Naive thymus-derived CD4-positive, alpha-beta T cell (primary cell): Measurements from ENCODE around the gene NHLH1. TPM values are rescaled to one million over a fixed set of nuclear protein-coding genes. Genes with fewer than 3 reads are reported as not detected.

Experiments used
- ATAC-seq: fragments of 150-1000 bp; cut with Tn5 transposase; 2 replicates; pipeline ENCODE4 v1.10.0; 2021; ENCODE audit warnings: mild to moderate bottlenecking, moderate library complexity
- CTCF ChIA-PET: fragments of 350-600 bp; sonication (Branson Sonifier 250); formaldehyde crosslinking; loops from one replicate; lab custom pipeline; 2021; ENCODE audit warnings: antibody characterized with exemption; lab: Charles Lee
- POLR2A ChIA-PET: fragments of 350-600 bp; sonication (Branson Sonifier 250); formaldehyde crosslinking; loops from one replicate; lab custom pipeline; 2021; ENCODE audit warnings: antibody characterized with exemption, inconsistent platforms; lab: Charles Lee
- DNase-seq, 9 donors: peaks; one replicate each; pipeline versions ENCODE4 v3.0.0 to v3.0.0-alpha.2; 2020 to 2022; ENCODE audit warnings: mixed read lengths in 1 of 9
- H3K27ac ChIP-seq: one replicate; pipeline ENCODE4 v1.7.0; 2013; ENCODE audit warnings: mild to moderate bottlenecking, low read depth, low read length, moderate library complexity
- H3K27me3 ChIP-seq, 2 donors: one replicate each; pipeline ENCODE4 v1.7.0; 2013; ENCODE audit warnings: low read length in 2 of 2, mild to moderate bottlenecking in 2 of 2, moderate library complexity in 2 of 2; ENCODE audit not compliant: control insufficient read depth in 2 of 2, insufficient read depth in 2 of 2
- H3K36me3 ChIP-seq, 3 experiments: 1 replicate in 2 of 3; 2 replicates in 1 of 3; pipeline ENCODE4 v1.7.0; 2013; ENCODE audit warnings: low read length in 3 of 3, mild to moderate bottlenecking in 3 of 3, moderate library complexity in 1 of 3; ENCODE audit not compliant: insufficient read depth in 3 of 3, control insufficient read depth in 2 of 3
- H3K4me1 ChIP-seq, 2 donors: one replicate each; pipeline ENCODE4 v1.7.0; 2013; ENCODE audit warnings: low read length in 2 of 2, mild to moderate bottlenecking in 2 of 2, moderate library complexity in 1 of 2; ENCODE audit not compliant: control insufficient read depth in 2 of 2, insufficient read depth in 2 of 2
- H3K4me3 ChIP-seq: 2 replicates; pipeline ENCODE4 v1.7.0; 2013; ENCODE audit warnings: mild to moderate bottlenecking, low read length
- H3K9me3 ChIP-seq, 3 experiments: 1 replicate in 2 of 3; 2 replicates in 1 of 3; pipeline ENCODE4 v1.7.0; 2013; ENCODE audit warnings: low read length in 3 of 3; ENCODE audit not compliant: control insufficient read depth in 2 of 3
- H3K27ac Mint-ChIP-seq, 9 donors: one replicate each; pipeline ENCODE4 v1.8.0; 2020 to 2022; ENCODE audit warnings: mixed read lengths in 9 of 9, mild to moderate bottlenecking in 8 of 9, moderate library complexity in 5 of 9, inconsistent platforms in 2 of 9
- H3K27me3 Mint-ChIP-seq, 5 donors: one replicate each; pipeline ENCODE4 v1.8.0; 2021 to 2022; ENCODE audit warnings: mixed read lengths in 5 of 5, mild to moderate bottlenecking in 1 of 5
- H3K36me3 Mint-ChIP-seq, 5 donors: one replicate each; pipeline ENCODE4 v1.8.0; 2020 to 2022; ENCODE audit warnings: mixed read lengths in 5 of 5, mild to moderate bottlenecking in 3 of 5, inconsistent platforms in 1 of 5
- H3K4me1 Mint-ChIP-seq, 7 donors: one replicate each; pipeline ENCODE4 v1.8.0; 2020 to 2022; ENCODE audit warnings: mixed read lengths in 7 of 7, mild to moderate bottlenecking in 3 of 7, inconsistent platforms in 1 of 7
- H3K4me3 Mint-ChIP-seq, 10 donors: one replicate each; pipeline ENCODE4 v1.8.0; 2020 to 2022; ENCODE audit warnings: mild to moderate bottlenecking in 10 of 10, mixed read lengths in 10 of 10, moderate library complexity in 6 of 10, inconsistent platforms in 2 of 10
- H3K9me3 Mint-ChIP-seq, 11 donors: one replicate each; pipeline ENCODE4 v1.8.0; 2020 to 2022; ENCODE audit warnings: mixed read lengths in 11 of 11, mild to moderate bottlenecking in 4 of 11, inconsistent platforms in 1 of 11, moderate library complexity in 1 of 11
- intact Hi-C, 2 donors: fragments of 100-400 bp; cut with micrococcal nuclease; formaldehyde crosslinking; loops; one replicate each; pipeline ENCODE4 v1.15.1; 2023
- polyA plus RNA-seq, 2 donors: library from polyadenylated mRNA; unstranded; fragments of 300-500 nt; fragmentation: Illumina TruSeq; gene quantifications; one replicate each; pipeline ENCODE4 v1.2.3, GENCODE V29; 2021
- total RNA-seq, 6 experiments: library from RNA in 5 of 6; stranded (reverse) in 5 of 6; gene quantifications; 1 replicate in 5 of 6; 2 replicates in 1 of 6; pipeline ENCODE4 v1.2.3 and lab custom pipeline; 2021 to 2026

Gene NHLH1
- total and polyA plus RNA-seq, 7 experiments from 2014 or later: 0.11 to 0.58 (median 0.42) TPM; not detected in 2

DNA sequence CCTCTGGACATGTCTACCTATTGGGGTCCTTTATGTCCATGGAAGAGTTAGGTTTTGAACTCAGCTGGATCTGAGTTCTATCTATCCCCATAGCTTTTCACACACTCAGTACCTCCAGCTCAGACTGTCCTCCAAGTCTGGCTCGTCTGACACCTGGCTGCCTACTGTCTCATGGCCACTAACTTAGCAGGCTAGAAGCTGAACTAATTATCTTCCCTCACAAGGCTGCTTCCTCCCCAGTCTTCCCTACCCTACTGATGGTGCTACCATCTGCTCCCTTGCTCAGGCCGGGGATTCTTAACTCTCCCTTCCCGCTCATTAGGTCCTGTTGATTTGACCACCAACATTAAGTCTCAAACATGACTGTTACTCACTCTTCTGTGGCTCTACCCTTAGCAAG, 46.8 kb downstream of the NHLH1 start:
- H3K27ac ChIP-seq: no peak overlapping the region
- peaks cover 0 to 2% (median 0%) of the 10 kb centered on the region in 7 donors for H3K4me1 Mint-ChIP-seq
- H3K27me3 Mint-ChIP-seq: peaks cover 0 to 24% (median 0%) of the 10 kb centered on the region in 5 donors
- H3K4me3 ChIP-seq: no peak overlapping the region
- ChIA-PET CTCF (interaction anchor here (0.7 to 1.0 kb wide), 2 partner anchors 195 to 205 kb away, joined by 3 read pairs; no protein-coding TSS in a partner anchor), POLR2A (no interaction called here)
- no peak for ATAC-seq
- intact Hi-C loops: no loop called here
- no peak for DNase-seq
- H3K9me3 ChIP-seq: no peaks in the 10 kb centered on the region
- no peaks in the 10 kb centered on the region for H3K36me3 Mint-ChIP-seq
- H3K27ac Mint-ChIP-seq: peak overlapping the region in 1 of 9 donors; percentile 32
- no peaks in the 10 kb centered on the region for H3K9me3 Mint-ChIP-seq
- H3K4me1 ChIP-seq: no peaks in the 10 kb centered on the region
- H3K36me3 ChIP-seq: no peaks in the 10 kb centered on the region
- H3K27me3 ChIP-seq: no peaks in the 10 kb centered on the region
- H3K4me3 Mint-ChIP-seq: no peak overlapping the region

DNA sequence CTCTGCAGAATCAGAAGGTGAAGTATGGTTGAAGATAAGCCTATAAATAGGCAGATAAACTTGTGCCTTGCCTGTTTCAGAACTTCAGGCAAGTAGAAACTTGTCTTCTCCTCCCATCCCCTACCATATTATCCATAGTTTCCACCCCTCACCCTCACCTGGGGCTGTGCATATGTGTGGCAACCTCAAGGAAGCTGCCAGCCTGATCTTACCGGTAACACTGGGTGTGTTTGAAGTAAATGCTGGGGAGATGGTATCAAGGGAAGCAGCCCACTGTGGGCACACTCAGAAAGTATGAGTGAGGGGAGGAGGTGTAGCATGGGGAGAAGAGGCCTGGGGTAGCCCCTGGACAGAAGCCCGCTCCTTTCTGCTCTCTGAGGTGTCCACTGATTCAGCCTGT, 48.0 kb downstream of the NHLH1 start:
- intact Hi-C loops: no loop called here
- Histone ChIP-seq H3K27me3 (no peaks in the 10 kb centered on the region), H3K36me3 (no peaks in the 10 kb centered on the region), H3K27ac (no peak overlapping the region), H3K4me1 (no peaks in the 10 kb centered on the region), H3K4me3 (no peak overlapping the region), H3K9me3 (no peaks in the 10 kb centered on the region)
- ChIA-PET POLR2A (no interaction called here), CTCF (interaction anchor here (0.6 kb wide), 1 partner anchor 390 kb away, joined by 3 read pairs; no protein-coding TSS in a partner anchor)
- ATAC-seq: no peak
- Mint-ChIP-seq H3K27ac (peak overlapping the region in 1 of 9 donors; percentile 16), H3K9me3 (no peaks in the 10 kb centered on the region), H3K27me3 (peaks cover 0 to 26% (median 0%) of the 10 kb centered on the region in 5 donors), H3K36me3 (no peaks in the 10 kb centered on the region), H3K4me1 (peaks cover 0 to 7% (median 0%) of the 10 kb centered on the region in 7 donors), H3K4me3 (no peak overlapping the region)
- no peak for DNase-seq

DNA sequence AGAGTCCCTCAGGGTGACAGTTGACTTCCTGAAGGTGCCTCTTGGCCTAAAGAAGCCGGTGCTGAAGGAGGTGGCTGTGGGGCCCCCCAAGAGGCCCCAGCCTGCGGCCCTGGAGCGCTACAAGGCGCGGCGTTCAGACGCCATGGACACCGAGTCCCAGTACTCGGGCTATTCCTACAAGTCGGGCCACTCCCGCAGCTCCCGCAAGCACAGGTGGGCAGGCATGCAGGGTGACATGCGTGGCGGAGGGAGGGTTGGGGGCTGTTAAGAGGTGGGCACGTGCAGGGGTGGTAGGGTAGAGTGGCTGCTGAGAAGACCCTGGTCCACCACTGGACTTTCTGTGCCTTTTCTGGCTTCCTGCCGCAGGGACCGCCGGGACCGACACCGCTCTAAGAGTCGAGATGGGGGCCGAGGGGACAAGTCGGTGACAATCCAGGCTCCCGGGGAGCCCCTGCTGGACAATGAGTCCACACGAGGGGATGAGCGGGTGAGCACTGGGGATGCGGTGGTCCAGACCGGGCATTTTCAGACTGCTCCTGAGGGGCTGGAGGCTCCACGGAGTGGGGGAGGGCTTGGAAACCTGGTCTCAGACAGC, 48.9 kb downstream of the NHLH1 start:
- Mint-ChIP-seq H3K27ac (no peak overlapping the region), H3K4me1 (peaks cover 0 to 7% (median 0%) of the 10 kb centered on the region in 7 donors), H3K4me3 (no peak overlapping the region), H3K9me3 (no peaks in the 10 kb centered on the region), H3K36me3 (no peaks in the 10 kb centered on the region), H3K27me3 (peaks cover 0 to 29% (median 0%) of the 10 kb centered on the region in 5 donors)
- intact Hi-C loops: no loop called here
- no peaks in the 10 kb centered on the region for H3K9me3 ChIP-seq
- no peaks in the 10 kb centered on the region for H3K36me3 ChIP-seq
- CTCF ChIA-PET: no interaction called here
- no peaks in the 10 kb centered on the region for H3K27me3 ChIP-seq
- no peak overlapping the region for H3K27ac ChIP-seq
- no peak for ATAC-seq
- DNase-seq: no peak
- POLR2A ChIA-PET: no interaction called here
- no peak overlapping the region for H3K4me3 ChIP-seq
- H3K4me1 ChIP-seq: no peaks in the 10 kb centered on the region

GRCh38 chr1:160416369-160416768, 49.5 kb downstream of the NHLH1 start:
- ChIA-PET POLR2A (no interaction called here), CTCF (no interaction called here)
- Mint-ChIP-seq H3K36me3 (no peaks in the 10 kb centered on the region), H3K9me3 (no peaks in the 10 kb centered on the region), H3K4me3 (no peak overlapping the region), H3K27ac (no peak overlapping the region), H3K4me1 (peaks cover 0 to 7% (median 0%) of the 10 kb centered on the region in 7 donors), H3K27me3 (peaks cover 0 to 29% (median 0%) of the 10 kb centered on the region in 5 donors)
- Histone ChIP-seq H3K4me3 (no peak overlapping the region), H3K27me3 (no peaks in the 10 kb centered on the region), H3K27ac (no peak overlapping the region), H3K4me1 (no peaks in the 10 kb centered on the region), H3K36me3 (no peaks in the 10 kb centered on the region), H3K9me3 (no peaks in the 10 kb centered on the region)
- intact Hi-C loops: no loop called here
- ATAC-seq (no peak), DNase-seq (no peak)

DNA sequence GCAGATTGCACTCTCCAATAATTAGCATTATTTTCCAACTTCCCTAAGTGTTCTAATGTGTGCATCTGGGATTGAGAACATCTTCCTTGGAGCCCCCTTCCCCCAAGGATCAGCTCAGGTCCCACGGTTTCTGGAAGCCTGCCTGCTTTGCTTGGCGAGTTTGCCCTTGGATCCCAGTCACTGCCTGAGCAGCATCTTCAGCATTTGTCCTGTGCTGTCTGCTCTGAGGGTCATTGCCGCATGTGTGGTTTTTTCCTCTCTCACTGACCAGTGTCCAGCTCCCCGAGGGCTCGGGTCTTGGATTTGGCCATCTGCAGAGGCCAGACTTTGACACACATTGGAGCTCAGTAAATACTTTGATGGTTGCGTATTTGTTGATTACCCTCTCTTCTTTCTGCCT, 51.6 kb downstream of the NHLH1 start:
- Histone ChIP-seq H3K4me1 (no peaks in the 10 kb centered on the region), H3K9me3 (no peaks in the 10 kb centered on the region), H3K36me3 (no peaks in the 10 kb centered on the region), H3K27ac (no peak overlapping the region), H3K27me3 (no peaks in the 10 kb centered on the region), H3K4me3 (no peak overlapping the region)
- Mint-ChIP-seq H3K27ac (peak overlapping the region in 1 of 9 donors; percentile 28), H3K27me3 (peaks cover 0 to 24% (median 0%) of the 10 kb centered on the region in 5 donors), H3K4me3 (no peak overlapping the region), H3K9me3 (no peaks in the 10 kb centered on the region), H3K4me1 (peaks cover 0 to 12% (median 0%) of the 10 kb centered on the region in 7 donors), H3K36me3 (no peaks in the 10 kb centered on the region)
- CTCF ChIA-PET: no interaction called here
- no peak for DNase-seq
- no peak for ATAC-seq
- POLR2A ChIA-PET: interaction anchor here (0.7 kb wide), 1 partner anchor 53 kb away, joined by 9 read pairs; no protein-coding TSS in a partner anchor
- intact Hi-C loops: no loop called here

GRCh38 chr1:160419150-160419837, 52.4 kb downstream of the NHLH1 start:
- no peaks in the 10 kb centered on the region for H3K9me3 ChIP-seq
- intact Hi-C loops: no loop called here
- H3K36me3 ChIP-seq: no peaks in the 10 kb centered on the region
- Mint-ChIP-seq H3K27ac (peak overlapping the region in 2 of 9 donors; percentile 28 to 87), H3K4me1 (peaks cover 0 to 12% (median 0%) of the 10 kb centered on the region in 7 donors), H3K36me3 (no peaks in the 10 kb centered on the region), H3K9me3 (no peaks in the 10 kb centered on the region), H3K27me3 (peaks cover 0 to 18% (median 0%) of the 10 kb centered on the region in 5 donors), H3K4me3 (no peak overlapping the region)
- DNase-seq (no peak), ATAC-seq (no peak)
- H3K4me3 ChIP-seq: no peak overlapping the region
- ChIA-PET CTCF (no interaction called here), POLR2A (interaction anchor here (0.5 kb wide), 1 partner anchor 9 kb away, joined by 3 read pairs; no protein-coding TSS in a partner anchor)
- H3K27ac ChIP-seq: no peak overlapping the region
- no peaks in the 10 kb centered on the region for H3K4me1 ChIP-seq
- H3K27me3 ChIP-seq: no peaks in the 10 kb centered on the region
